SJCRH30 (cell line): Measurements from ENCODE around the gene SLC50A1. TPM values are rescaled to one million over a fixed set of nuclear protein-coding genes. Genes with fewer than 3 reads are reported as not detected.

Experiments
- DNase-seq, 2 experiments: peaks; one replicate each; pipeline ENCODE4 v3.0.0-alpha.2; 2015 to 2020
- H3K27ac ChIP-seq: fragments of 250-450 bp; sonication (Bioruptor Pico); 2 replicates; pipeline ENCODE4 v1.5.1; 2020; ENCODE audit warnings: mild to moderate bottlenecking, moderate library complexity
- H3K27me3 ChIP-seq: fragments of 250-450 bp; sonication (Bioruptor Pico); 2 replicates; pipeline ENCODE4 v1.5.1; 2020; ENCODE audit warnings: mild to moderate bottlenecking, moderate library complexity
- H3K36me3 ChIP-seq: fragments of 250-450 bp; sonication (Bioruptor Pico); 2 replicates; pipeline ENCODE4 v1.5.1; 2020; ENCODE audit warnings: mild to moderate bottlenecking, moderate library complexity
- H3K4me1 ChIP-seq: fragments of 250-450 bp; sonication (Bioruptor Pico); 2 replicates; pipeline ENCODE4 v1.5.1; 2020; ENCODE audit warnings: mild to moderate bottlenecking, moderate library complexity
- H3K4me3 ChIP-seq: fragments of 250-450 bp; sonication (Bioruptor Pico); 2 replicates; pipeline ENCODE4 v1.5.1; 2020; ENCODE audit warnings: mild to moderate bottlenecking, moderate library complexity
- H3K9me3 ChIP-seq: fragments of 250-450 bp; sonication (Bioruptor Pico); replicated peaks from 2 replicates; pipeline ENCODE4 v1.5.1; 2020; ENCODE audit warnings: mild to moderate bottlenecking, moderate library complexity
- total RNA-seq: library from RNA; depleted of rRNA; stranded (reverse); fragments of >200 nt; shearing (Covaris generic); gene quantifications from 2 replicates; pipeline ENCODE4 v1.2.3, GENCODE V29; 2014

The SLC50A1 gene
- total RNA-seq, 1 experiment from 2014 or later = 12.9 TPM

DNA sequence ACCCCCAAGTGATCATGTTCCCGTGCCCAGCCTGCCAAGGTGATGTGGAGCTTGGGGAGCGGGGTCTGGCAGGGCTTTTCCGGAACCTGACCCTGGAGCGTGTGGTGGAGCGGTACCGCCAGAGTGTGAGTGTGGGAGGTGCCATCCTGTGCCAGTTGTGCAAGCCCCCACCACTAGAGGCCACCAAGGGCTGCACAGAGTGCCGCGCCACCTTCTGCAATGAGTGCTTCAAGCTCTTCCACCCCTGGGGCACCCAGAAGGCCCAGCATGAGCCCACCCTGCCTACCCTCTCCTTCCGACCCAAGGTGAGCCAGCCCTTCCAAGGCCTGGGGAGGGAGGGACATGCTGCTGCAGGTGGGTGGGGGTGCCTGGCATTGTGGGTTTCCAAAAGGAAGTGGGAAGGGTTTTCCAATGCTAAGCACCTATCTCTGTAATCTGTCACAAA lies 40.3 kb downstream of the SLC50A1 start:
- H3K4me1 ChIP-seq = peaks cover 9% of the 10 kb centered on the region
- no peaks in the 10 kb centered on the region for H3K27me3 ChIP-seq
- no peak overlapping the region for H3K27ac ChIP-seq
- H3K36me3 ChIP-seq = no peaks in the 10 kb centered on the region
- DNase-seq = no peak
- H3K9me3 ChIP-seq = no peaks in the 10 kb centered on the region
- H3K4me3 ChIP-seq = no peak overlapping the region

DNA sequence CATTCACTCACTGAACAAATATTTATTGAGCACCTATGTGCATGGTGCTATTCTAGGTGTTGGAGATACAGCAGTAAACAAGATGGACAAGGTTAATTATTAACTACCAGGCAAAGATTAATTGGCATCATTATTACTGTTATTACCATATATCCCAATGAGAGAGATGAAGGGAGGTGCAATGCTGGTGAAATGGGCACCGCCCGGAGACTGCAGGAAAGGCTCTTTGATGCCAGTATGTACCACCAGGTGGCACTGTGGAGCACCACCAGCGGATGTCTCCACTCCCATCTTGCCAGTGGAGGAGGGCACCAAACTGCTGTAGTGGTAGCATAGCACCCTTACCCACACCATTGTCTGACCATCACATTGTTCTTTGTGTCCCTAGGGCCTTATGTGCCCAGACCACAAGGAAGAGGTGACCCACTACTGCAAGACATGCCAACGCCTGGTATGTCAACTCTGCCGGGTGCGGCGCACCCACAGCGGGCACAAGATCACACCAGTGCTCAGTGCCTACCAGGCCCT lies 41.0 kb downstream of the SLC50A1 start:
- Histone ChIP-seq H3K9me3 (no peaks in the 10 kb centered on the region), H3K27me3 (no peaks in the 10 kb centered on the region), H3K4me1 (peaks cover 9% of the 10 kb centered on the region), H3K27ac (no peak overlapping the region), H3K4me3 (no peak overlapping the region), H3K36me3 (no peaks in the 10 kb centered on the region)
- DNase-seq = peak; percentile 64 to 80

DNA sequence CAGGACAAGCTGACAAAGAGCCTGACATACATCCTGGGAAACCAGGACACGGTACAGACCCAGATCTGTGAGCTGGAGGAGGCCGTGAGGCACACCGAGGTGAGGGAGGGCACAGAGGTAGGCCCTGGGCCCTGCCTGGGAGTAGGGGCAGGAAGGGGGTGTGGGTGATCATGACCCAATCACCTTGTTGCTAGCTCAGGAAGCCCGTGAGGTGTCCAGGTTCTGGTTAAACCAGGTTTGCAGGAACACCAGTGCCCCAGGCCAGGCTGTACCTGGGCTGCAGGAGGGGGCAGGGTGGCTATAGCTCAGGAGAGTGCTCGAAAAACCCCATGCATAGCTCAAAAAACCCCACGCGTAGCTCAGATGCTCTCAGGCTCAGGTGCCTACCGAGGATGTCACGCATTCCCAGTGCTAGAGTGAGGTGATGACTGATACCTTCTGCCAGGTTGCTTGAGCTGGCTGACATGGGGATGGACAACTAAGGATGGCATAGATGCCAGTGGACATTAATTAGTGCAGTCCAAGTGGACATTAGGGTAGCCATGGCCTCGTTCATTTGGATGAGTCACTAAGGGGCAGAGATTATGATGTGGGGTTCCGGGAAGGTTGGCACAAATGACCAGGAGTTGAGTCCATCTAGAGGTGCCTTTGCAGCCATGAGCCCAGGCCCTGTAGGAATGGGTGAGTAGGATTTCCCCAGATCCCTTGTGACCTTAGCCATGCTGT lies 41.7 kb downstream of the SLC50A1 start:
- DNase-seq = no peak

DNA sequence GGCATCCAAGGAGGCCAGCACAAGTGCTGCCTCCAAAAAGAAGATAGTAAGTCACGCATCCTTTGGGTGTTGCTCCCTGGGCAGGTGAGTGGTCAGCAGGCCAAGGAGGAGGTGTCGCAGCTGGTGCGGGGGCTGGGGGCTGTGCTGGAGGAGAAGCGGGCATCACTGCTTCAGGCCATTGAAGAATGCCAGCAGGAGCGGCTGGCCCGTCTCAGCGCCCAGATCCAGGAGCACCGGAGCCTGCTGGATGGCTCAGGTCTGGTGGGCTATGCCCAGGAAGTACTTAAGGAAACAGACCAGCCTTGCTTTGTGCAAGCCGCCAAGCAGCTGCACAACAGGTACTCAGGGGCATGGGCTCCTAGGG lies 42.2 kb downstream of the SLC50A1 start:
- Histone ChIP-seq H3K4me1 (peaks cover 3% of the 10 kb centered on the region), H3K4me3 (no peak overlapping the region), H3K27me3 (no peaks in the 10 kb centered on the region), H3K9me3 (no peaks in the 10 kb centered on the region), H3K27ac (no peak overlapping the region), H3K36me3 (no peaks in the 10 kb centered on the region)
- no peak for DNase-seq

More for the DNA sequence above, 41.7 kb downstream of the SLC50A1 start:
- Histone ChIP-seq H3K27me3 (no peaks in the 10 kb centered on the region), H3K4me3 (no peak overlapping the region), H3K36me3 (no peaks in the 10 kb centered on the region), H3K27ac (no peak overlapping the region), H3K9me3 (no peaks in the 10 kb centered on the region), H3K4me1 (peaks cover 3% of the 10 kb centered on the region)

DNA sequence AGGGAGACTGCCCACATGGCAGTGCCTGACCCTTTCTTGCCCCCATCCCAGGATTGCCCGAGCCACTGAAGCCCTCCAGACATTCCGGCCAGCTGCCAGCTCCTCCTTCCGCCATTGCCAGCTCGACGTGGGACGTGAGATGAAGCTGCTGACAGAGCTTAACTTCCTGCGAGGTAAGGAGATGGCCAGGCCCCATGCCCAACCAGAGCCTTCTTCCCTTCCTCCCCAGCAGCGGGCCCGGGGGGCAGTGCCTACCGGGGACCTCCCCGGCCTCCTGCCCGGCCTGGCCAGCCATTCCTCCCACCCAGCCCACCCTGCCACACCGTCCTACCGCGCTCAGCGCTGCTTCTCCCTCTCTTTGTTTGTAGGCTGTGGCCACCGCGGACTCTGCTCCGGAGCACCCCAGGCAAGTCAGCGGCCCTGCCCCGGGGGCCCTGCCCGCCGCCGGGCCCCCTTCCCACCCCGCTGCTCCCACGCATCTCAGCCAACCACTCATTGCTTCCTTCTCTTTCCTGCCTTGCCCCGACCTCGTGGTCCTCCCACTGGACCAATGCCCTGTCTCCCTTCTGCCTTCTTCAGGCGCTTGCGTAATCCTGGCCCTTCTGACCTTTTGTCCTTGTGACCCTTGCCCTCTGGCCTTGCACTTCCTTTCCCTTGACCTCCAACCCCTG lies 42.9 kb downstream of the SLC50A1 start:
- Histone ChIP-seq H3K4me3 (no peak overlapping the region), H3K9me3 (no peaks in the 10 kb centered on the region), H3K36me3 (no peaks in the 10 kb centered on the region), H3K27ac (no peak overlapping the region), H3K4me1 (peaks cover under 1% of the 10 kb centered on the region), H3K27me3 (no peaks in the 10 kb centered on the region)
- no peak for DNase-seq

DNA sequence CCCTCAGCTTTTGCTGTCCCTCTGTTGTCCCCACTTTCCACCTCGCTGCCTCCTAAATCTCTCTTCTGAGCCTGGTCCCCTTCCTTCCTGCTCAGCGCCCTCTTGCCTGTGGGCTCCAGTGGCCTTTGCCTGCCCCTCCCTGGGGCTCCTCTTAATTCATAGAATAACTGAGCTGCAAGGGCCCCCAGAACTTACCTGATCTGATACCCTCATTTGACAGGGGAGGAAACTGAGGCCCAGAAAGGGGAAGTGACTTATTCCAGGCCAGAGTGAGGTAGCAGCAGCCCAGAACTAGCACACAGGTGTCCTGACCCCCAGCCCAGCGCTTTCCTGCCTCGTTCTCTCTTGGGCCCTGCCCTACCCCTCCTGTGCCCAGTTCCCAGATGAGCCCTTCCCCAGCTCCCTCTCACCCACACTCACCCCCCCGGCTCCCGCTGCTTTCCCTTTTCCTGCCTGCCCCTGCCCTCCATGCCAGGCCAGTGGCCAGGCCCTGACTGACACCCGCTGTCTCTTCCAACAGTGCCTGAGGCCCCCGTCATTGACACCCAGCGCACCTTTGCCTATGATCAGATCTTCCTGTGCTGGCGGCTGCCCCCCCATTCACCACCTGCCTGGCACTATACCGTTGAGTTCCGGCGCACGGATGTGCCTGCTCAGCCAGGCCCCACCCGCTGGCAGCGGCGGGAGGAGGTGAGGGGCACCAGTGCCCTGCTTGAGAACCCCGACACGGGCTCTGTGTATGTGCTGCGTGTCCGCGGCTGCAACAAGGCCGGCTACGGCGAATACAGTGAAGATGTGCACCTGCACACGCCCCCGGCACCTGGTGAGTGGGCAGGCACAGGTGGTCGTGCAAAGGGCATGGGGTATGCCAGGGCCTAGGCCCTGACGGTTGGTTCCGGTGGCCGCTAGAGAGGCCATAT lies 43.7 kb downstream of the SLC50A1 start:
- no peaks in the 10 kb centered on the region for H3K9me3 ChIP-seq
- no peaks in the 10 kb centered on the region for H3K4me1 ChIP-seq
- DNase-seq = no peak
- no peak overlapping the region for H3K4me3 ChIP-seq
- no peaks in the 10 kb centered on the region for H3K27me3 ChIP-seq
- no peak overlapping the region for H3K27ac ChIP-seq
- no peaks in the 10 kb centered on the region for H3K36me3 ChIP-seq

DNA sequence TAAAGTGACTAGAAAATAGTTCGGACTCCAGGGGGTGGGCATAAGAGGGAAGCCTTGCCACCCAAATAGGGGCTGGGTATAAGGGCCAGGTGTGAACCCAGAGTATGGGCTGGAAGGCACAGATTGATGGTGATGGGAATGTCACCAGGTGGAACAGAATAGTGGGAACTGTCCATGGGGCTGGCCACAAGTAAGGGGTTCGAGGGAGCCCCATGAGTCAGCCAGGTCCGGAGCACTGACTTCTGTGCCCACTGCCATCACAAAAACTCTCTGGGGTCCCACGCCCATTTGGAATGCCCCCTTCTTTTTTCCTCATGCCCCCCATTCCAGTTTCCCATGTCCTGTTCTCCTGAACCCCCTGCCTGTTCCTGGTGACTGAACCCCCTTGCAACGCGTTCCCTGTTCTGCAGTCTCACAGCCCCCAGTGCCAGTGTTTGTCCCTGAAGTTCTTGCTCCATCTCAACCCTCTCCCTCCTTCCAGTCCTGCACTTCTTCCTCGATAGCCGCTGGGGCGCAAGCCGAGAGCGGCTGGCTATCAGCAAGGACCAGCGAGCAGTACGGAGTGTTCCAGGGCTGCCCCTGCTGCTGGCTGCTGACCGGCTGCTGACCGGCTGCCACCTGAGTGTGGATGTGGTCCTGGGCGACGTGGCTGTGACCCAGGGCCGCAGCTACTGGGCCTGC lies 45.9 kb downstream of the SLC50A1 start:
- no peak overlapping the region for H3K4me3 ChIP-seq
- no peaks in the 10 kb centered on the region for H3K36me3 ChIP-seq
- no peaks in the 10 kb centered on the region for H3K9me3 ChIP-seq
- DNase-seq = no peak
- no peak overlapping the region for H3K27ac ChIP-seq
- no peaks in the 10 kb centered on the region for H3K27me3 ChIP-seq
- peaks cover 3% of the 10 kb centered on the region; the same call in 1 of the 2 replicates for H3K4me1 ChIP-seq

DNA sequence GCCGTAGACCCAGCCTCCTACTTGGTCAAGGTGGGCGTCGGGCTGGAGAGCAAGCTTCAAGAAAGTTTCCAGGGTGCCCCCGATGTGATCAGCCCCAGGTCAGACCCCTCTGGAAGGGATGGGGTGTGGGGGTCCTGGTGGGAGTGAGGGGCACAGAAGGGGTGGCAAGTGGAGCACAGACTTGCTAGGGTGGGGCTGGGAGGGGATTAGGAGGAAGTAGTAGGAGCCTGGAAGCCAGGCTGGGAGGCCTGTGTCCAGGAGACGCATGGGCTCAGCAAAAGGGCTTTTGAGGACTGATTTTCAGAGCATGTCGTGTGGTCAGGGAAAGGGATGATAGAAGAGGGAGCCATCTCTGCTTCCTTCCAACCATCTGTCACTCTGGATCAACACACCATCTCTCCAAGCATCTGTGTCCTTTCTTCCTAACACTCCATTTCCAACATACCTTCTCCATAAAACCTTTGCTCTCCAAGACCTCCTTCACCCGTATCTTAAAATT lies 46.4 kb downstream of the SLC50A1 start:
- H3K4me1 ChIP-seq = peaks cover 3% of the 10 kb centered on the region; the same call in 1 of the 2 replicates
- H3K27me3 ChIP-seq = no peaks in the 10 kb centered on the region
- H3K4me3 ChIP-seq = no peak overlapping the region
- H3K9me3 ChIP-seq = no peaks in the 10 kb centered on the region
- DNase-seq = no peak
- no peaks in the 10 kb centered on the region for H3K36me3 ChIP-seq
- H3K27ac ChIP-seq = no peak overlapping the region

DNA sequence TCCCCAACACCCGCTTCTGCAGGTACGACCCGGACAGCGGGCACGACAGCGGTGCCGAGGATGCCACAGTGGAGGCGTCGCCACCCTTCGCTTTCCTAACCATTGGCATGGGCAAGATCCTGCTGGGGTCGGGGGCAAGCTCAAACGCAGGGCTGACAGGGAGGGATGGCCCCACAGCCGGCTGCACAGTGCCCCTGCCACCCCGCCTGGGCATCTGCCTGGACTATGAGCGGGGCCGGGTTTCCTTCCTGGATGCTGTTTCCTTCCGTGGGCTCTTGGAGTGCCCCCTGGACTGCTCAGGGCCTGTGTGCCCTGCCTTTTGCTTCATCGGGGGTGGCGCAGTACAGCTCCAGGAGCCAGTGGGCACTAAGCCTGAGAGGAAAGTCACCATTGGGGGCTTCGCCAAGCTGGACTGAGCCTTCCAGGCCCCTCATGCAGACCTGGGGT lies 48.1 kb downstream of the SLC50A1 start:
- H3K27ac ChIP-seq = no peak overlapping the region
- H3K4me1 ChIP-seq = peaks cover 3% of the 10 kb centered on the region; the same call in 1 of the 2 replicates
- H3K36me3 ChIP-seq = no peaks in the 10 kb centered on the region
- no peaks in the 10 kb centered on the region for H3K9me3 ChIP-seq
- H3K27me3 ChIP-seq = no peaks in the 10 kb centered on the region
- DNase-seq = no peak
- H3K4me3 ChIP-seq = no peak overlapping the region

DNA sequence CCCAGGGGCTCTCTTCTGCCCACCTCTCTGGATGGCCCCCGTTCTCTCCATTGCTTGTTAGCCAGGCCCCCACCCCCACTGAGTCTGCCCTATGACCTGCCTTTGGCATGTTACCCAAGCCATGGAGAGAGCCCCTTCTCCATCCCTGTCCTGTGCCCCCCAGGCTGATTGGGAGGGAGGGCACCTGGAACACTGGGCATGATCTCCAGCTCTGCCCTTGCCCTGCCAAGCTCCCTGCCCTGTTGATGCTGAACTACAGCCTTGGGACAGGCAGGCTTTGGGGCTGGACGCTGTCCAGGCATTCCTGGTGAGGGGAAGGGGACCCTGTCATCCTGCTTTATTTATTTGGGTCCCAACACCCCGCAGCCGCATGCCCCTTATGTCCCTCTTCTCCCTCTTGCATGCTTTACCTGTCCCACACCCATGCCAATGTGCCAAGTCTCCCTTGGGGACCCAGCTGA lies 48.7 kb downstream of the SLC50A1 start:
- Histone ChIP-seq H3K27ac (no peak overlapping the region), H3K9me3 (no peaks in the 10 kb centered on the region), H3K27me3 (no peaks in the 10 kb centered on the region), H3K36me3 (no peaks in the 10 kb centered on the region), H3K4me1 (peaks cover 3% of the 10 kb centered on the region; the same call in 1 of the 2 replicates), H3K4me3 (no peak overlapping the region)
- DNase-seq = no peak

DNA sequence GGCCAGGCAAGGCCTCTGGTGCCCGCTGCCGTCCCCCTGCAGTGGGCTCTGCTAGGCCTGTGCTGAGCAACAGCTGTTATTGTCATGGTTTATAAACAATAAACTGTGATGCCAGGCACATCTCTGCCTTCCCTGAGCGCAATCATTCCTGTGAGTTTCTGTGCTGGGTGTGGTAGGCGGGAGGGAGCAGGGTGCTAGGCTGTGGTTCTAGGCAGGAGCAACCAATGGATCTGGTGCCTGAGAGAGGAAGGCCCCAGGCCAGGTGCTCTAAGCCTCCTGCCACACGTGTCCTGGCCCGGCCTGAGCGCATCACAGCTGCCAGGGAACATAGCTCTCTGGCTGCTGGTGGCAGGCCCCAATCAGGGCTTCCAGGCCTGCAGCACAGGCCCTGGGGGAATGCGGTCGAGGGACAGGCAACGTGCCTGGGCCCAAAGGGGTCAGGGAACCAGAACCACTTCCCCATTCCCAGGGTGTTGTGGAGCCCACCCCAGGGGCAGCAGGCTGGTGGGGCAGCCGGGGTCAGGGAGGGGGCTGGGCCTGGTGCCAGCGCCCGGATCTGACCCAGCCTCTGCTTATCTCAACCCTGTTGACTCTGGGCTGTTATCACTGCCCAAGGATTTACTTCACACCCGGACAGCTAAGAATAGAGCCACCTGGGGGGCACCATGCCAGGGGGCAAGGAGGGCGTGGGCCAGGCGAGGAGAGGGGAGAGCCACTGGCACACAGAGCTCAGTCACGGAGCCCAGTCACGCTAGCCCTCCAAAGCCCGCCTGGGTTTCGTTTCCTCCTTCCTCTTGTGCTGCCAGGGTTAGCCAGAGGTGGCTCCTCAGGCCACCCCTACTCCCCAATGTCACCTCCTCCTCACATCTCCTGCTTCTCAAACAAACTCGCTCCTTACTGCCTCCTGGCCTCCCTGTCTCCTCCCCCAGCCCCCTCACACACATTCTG lies 49.5 kb downstream of the SLC50A1 start:
- Histone ChIP-seq H3K4me3 (no peak overlapping the region), H3K27ac (no peak overlapping the region), H3K9me3 (no peaks in the 10 kb centered on the region), H3K36me3 (no peaks in the 10 kb centered on the region), H3K4me1 (peaks cover 3% of the 10 kb centered on the region; the same call in 1 of the 2 replicates), H3K27me3 (no peaks in the 10 kb centered on the region)
- peak; percentile 35 to 42 for DNase-seq

DNA sequence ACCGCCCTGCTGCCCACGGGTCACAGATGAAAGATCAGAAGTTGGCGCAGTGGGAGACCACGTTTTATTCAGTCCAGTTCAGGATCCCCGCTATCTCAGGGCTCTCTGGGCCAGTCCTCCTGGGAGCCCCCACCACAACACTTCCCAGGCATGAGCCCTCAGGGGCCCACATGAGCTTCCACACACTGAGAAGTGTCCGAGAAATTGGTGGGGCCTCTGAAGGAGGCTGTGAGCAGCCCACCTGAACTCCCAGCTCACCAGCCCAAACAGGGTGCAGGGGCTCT lies 50.1 kb downstream of the SLC50A1 start:
- H3K4me1 ChIP-seq = peaks cover 3% of the 10 kb centered on the region; the same call in 1 of the 2 replicates
- no peaks in the 10 kb centered on the region for H3K36me3 ChIP-seq
- no peak for DNase-seq
- no peak overlapping the region for H3K27ac ChIP-seq
- H3K9me3 ChIP-seq = no peaks in the 10 kb centered on the region
- H3K27me3 ChIP-seq = no peaks in the 10 kb centered on the region
- H3K4me3 ChIP-seq = no peak overlapping the region

DNA sequence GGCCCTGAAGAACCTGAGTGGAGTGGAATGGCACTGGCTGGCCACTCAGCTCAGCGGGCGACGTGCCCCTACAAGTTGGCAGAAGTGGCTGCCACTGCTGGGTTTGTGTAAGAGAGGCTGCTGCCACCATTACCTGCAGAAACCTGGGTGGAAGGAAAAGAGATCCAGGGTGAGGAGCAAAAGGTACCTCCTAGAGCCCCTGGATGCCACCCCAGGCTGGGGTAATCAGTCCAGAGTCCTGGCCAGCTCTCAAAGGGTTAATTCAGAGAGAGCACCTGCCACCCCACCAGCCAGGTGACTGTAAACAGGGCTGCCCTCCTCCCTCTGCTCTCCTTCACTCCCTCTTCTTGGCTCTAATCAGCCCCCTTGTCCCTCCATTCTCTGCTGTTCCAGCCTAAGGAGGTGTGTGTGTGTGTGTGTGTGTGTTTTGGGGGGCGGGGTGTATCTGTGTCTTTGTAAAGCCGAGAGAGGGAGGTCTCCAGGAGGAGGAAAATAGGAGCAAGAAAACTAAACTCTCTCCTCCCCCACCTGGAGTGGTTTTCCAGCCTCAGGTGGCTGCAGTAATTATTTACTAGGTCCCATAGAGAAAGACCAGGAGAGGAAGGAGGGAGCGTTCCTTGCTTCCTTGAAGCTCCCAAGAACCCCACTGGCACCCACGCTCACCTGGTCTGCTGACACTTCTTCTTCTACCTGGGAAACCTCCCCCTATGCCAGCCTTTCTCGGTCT lies 50.6 kb downstream of the SLC50A1 start:
- Histone ChIP-seq H3K27me3 (no peaks in the 10 kb centered on the region), H3K9me3 (no peaks in the 10 kb centered on the region), H3K4me1 (peaks cover 3% of the 10 kb centered on the region; the same call in 1 of the 2 replicates), H3K36me3 (no peaks in the 10 kb centered on the region), H3K4me3 (no peak overlapping the region), H3K27ac (no peak overlapping the region)
- DNase-seq = no peak
